ENCODE data around the gene BACE2.
A peak's percentile ranks its signal among the peaks of the same experiment; 100 is the strongest.
"Not testable (repeated sequence)": the region's sequence is repeated elsewhere in the genome, so short reads cannot be mapped to it uniquely, and the experiment has no call there.

BACE2 gene

DNA sequence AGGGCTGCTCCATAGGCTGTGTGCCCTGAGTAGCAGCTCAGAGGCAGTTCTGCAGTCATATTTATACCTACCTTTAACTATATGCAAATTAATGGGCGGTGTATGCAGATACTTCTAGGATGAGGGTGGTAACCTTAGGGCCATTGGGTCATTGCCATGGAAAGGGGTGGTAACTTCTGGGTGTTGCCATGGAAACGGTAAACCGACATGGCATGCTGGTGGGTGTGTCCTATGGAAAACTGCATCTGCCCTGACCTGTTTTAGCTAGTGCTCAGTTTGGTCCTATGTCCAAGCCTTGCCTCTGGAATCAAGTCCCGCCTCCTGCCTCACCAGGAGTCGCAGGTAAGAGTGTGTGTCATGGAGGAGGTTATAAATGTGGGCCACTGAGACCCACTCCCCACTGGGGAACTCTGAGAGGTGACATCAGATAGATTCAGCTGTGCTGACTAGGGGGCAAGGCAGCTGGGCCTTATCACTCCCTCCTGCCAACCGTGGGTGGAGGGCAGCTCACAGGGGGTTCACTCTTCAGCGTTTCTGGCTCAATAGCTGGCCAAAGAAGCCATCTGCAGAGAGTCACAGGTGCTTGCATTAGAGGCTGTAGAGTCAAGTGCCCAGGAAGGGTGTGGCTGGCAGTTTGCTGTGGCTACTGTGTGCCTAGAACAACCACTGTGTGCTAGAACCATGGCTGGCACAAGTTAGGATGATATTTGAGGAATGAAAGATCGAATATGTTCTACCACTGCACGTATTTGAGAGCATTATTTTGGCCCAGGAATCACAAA, 19.0 kb downstream of the BACE2 start:
- no peak for DNase-seq

- DNase-seq, result no peak
Observed at GRCh38 chr21:41187537-41188025, 19.6 kb downstream of the BACE2 start.

GRCh38 chr21:41188486-41189149, 20.7 kb downstream of the BACE2 start:
- no peak for DNase-seq

DNA sequence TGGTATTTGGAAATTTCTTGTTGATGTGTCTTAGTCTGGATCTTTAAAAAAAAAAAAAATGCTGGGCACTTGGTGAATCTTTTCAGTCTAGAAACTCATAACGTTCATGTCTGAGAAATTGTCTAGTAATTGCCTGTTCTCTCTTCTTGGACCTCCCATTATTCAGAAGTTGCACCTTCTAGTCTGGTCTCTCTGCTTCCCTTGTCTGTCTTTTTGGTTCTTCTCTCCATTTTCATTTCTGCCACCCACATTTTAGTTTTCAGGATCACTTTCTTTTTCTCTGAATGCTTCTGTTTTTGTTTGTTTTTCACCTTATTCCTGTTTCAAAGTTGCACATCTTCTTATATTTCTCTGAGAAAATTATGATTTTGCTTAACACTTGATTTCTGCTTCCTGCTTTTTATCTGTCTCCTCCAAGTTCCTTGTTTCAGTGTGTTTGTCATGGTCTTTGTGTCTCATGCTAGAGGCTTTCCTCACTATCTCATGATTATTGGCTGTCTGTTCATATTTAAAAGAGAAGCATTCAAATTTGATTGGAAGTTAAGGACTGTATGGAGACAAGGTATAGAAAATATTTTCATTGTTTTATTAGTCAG, 21.3 kb downstream of the BACE2 start:
- DNase-seq, result peak; percentile 4 to 23

DNA sequence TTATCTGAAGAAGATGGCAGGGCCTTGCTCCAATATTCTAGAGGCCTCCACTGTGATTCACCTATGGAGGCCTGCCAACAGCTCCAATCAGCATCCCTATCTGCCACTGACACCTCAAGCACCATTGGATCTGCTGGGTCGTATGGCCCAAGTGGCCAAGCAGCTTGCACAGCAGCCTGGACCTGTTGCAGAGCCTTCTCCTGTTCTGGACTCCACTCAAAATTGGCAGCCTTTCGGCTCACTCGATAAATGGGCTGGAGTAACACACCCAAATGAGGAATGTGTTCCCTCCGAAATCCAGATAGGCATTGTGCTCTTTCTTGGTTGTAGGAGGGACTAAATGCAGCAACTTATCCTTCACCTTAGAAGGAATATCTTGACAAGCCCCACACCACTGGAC, 24.6 kb downstream of the BACE2 start:
- DNase-seq, result not testable (repeated sequence)

- DNase-seq, result no peak
Observed at GRCh38 chr21:41195311-41195710, 27.4 kb downstream of the BACE2 start.

DNA sequence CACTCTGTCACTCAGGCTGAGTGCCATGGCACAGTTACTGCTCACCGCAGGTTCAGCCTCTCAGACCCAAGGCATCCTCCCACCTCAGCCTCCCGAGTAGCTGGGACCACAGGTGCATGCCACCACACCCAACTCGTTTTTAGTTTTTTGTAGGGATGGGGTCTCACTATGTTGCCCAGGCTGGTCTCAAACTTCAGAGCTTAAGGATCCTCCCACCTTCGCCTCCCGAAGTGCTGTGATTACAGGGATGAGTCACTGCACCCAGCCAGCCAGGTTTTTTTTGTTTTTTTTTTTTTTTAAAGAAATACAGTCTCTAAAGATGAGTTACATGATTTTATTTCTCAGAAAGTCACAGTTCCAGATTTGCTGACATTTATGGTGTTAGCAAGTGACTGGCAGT, 29.0 kb downstream of the BACE2 start:
- no peak for DNase-seq

GRCh38 chr21:41197582-41197981, 29.6 kb downstream of the BACE2 start:
- DNase-seq, result no peak

- not testable (repeated sequence) for DNase-seq
Observed at GRCh38 chr21:41198647-41199046, 30.7 kb downstream of the BACE2 start.

GRCh38 chr21:41199123-41199522, 31.2 kb downstream of the BACE2 start:
- DNase-seq, result no peak

- DNase-seq, result no peak
Observed at GRCh38 chr21:41199588-41199987, 31.6 kb downstream of the BACE2 start.

DNA sequence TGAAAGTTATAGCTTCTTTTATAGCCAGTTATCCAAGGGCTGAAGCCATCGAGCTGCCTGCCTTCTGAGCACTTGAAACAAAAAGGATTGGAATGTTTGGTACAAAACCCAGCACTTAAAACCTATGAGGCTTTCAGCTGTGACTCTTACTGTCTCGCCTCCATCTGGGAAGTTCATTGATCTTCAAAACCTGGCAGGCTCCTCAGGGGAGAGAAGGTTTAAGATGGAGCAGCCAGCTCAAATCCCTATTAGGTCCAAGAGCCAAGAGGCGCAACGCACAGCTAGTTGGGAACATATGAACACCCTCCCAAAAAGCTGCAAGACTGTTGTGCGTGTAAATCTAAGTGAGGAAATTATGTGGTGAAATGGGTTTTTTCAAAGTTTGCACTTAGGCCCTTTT, 33.4 kb downstream of the BACE2 start:
- DNase-seq, result no peak

- no peak for DNase-seq
Observed at GRCh38 chr21:41204736-41205135, 36.8 kb downstream of the BACE2 start.

DNA sequence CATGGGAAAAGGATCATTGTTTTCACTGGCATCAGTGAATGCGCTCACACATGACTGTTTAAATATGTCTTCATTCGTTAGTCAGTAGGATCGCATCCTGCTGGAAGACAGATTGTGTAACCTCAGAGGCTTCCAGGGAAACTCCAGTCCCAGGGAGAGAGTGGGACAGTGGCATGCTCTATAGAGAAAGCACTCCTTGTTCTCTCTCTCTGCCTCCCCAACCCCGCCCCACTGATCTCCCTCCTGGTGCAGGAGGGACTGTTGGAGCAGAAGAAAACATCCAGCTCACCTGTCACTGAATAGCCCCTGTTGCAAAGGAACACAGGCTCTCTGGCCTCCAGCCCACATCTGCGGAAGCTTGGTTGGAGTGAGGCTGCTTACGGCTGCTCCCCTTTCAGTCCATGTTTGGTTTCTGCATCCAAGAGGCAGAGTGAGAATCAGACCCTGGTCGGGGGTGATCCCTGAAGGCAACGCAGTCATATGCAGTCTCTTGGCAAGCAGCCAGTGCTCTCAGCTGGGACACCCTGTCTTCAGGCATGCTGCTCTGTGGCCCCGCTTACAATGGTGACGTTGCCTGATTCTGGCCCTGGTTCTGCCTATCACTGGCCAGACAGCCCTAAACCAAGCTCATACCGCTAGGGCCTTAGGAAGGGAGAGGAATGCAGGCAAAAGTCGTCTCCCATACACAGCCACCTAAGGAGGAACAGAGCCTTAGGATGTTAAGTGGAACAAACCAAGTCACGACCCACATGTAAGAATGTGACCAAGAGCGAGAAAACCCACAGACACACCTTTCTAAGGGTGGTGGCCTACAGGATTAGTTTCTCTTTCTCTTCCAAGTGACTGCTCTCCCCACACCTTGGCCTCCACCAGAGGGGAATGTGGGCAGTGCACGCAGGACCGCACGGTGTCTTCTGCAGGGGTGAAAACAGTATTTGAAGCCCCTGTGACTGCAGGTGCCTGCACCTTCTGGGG, 39.7 kb downstream of the BACE2 start:
- no peak for DNase-seq

- no peak for DNase-seq
Observed at GRCh38 chr21:41208376-41208763, 40.4 kb downstream of the BACE2 start.

DNA sequence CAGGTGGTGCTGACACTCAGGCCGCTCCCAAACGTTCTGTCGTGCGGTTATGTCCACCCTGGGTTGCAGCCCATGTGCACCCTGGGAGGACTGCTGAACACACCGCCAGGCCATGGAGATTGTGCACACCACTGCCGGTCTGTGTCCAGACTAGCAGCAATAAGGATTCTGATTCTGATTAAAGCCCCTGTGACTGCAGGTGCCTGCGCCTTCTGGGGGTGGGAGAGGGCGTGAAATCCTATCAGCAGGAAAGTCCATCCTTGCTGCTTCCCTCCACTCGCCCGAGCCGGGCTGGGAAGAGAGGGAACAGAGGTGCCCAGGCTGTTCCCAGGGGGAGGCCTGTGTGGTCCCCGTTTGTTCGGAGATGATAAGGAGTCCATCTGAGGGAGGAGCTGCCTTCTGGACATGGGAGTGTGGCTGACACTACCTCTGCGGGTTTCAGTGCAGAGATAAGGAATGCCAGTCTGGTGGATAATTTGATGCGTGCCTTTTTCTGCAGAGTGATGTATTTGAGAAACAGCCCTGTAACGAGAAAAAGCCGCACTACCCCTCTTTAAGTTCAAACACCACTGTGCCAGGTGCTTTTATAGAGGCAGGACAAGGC, 41.2 kb downstream of the BACE2 start:
- DNase-seq, result no peak

DNA sequence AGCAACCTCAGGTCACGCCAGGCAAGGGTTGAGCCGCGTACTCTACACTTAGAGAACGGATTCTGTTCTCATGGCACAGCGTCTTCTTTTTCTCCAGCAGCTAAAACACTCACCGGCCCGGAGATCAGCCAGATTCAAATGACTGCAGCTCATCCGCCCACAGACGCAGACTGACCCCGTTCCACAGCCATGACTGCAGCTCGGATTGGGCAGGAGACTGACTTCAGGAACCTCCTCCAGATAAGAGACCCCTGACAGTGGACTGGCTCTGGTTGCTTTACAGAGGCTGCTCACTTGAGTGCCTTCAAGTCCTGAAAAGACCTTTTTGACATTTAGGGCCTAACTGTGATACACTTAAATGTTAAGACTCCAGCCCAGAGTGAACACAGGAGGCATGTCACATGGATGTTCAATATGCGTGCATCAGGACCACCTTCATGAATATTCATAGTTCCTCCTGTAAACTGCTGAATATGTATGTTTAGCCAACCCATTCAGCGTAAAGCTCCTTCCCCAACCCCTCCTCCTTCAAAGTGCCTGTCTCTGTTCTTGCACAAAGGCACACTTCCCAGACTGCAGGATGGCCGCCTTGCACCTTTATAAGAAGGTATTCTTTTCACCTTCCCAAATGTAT, 42.6 kb downstream of the BACE2 start:
- DNase-seq, result no peak

- DNase-seq, result no peak
Observed at GRCh38 chr21:41211060-41211805, 43.3 kb downstream of the BACE2 start.

DNA sequence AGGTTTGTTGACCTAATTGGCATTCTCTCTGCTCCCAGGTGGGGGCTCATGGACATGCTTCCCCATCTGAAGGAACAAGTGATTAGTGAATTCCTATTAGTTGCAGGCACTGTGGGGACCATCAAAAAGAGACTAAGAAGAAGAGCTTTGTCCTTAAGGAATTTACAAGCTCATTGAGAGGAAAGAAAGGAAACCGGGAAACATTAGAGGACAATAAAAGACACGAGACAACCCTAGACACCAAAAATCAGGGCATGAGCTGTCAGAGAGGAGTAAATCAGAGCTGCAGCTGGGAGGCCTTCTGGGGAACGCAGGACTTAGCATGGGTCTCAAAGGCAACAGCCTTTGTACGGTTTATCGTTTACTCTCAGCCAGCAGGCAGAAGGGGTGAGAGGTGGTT, 45.1 kb downstream of the BACE2 start:
- no peak for DNase-seq

GRCh38 chr21:41215856-41216408, 48.0 kb downstream of the BACE2 start:
- no peak for DNase-seq

DNA sequence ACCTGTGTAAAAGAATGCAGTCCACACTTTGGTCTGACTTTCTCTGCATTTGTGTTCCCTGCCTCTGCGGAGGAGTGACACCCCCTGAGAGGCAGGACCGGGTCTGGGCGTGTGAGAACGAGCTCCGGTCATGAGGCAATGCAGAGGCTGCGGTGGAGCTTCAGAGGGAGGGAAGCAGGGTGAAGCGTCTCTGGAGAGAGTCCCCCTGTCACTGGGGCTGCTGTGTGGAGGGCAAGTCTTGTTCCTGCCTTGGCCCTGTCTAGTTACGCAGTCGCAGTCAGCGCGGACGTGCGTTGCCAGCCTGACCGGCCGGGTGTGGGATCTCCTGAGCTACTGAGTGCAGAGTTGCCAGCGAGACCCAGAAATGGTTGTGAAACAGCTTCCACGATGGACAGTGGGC, 48.5 kb downstream of the BACE2 start:
- no peak for DNase-seq
